ENCODE data around the gene SLAMF1. TPM values are rescaled to one million over a fixed set of nuclear protein-coding genes. Genes with fewer than 3 reads are reported as not detected.

Gene SLAMF1
- polyA plus RNA-seq, 3 donors = 0.13 to 0.65 TPM; not detected in 1

GRCh38 chr1:160658814-160659193, 12.0 kb upstream of the SLAMF1 start:
- Histone ChIP-seq H3K4me1 (ENCODE audit: control insufficient read depth in 1 of 2, insufficient read depth in 2 of 2, low read length in 2 of 2) (peaks cover 37 to 46% of the 10 kb centered on the region in 2 donors), H3K27ac (ENCODE audit: low read depth in 1 of 2, low read length in 2 of 2) (peak overlapping the region in 1 of 2 donors; percentile 63), H4K20me1 (ENCODE audit: insufficient read depth, low read length) (no peaks in the 10 kb centered on the region), H3K9ac (ENCODE audit: insufficient read depth, low read length, poor library complexity, severe bottlenecking) (no peak overlapping the region), H3K4me2 (replicated peaks; ENCODE audit: extremely low read depth, low read length, poor library complexity, severe bottlenecking) (no peak overlapping the region), H3K27me3 (ENCODE audit: control insufficient read depth in 2 of 2, insufficient read depth in 2 of 2, low read length in 2 of 2) (no peaks in the 10 kb centered on the region), H3K4me3 (replicated peaks in 1 of 3; ENCODE audit: low read depth in 2 of 3, low read length in 3 of 3) (no peak overlapping the region), H3K79me2 (ENCODE audit: insufficient read depth, low read length) (no peaks in the 10 kb centered on the region), H3K36me3 (replicated peaks in 1 of 2; ENCODE audit: control insufficient read depth in 1 of 2, insufficient read depth in 2 of 2, low read length in 2 of 2) (no peaks in the 10 kb centered on the region), H2AFZ (ENCODE audit: insufficient read depth, low read depth, low read length, poor library complexity, severe bottlenecking) (no peak overlapping the region), H3K9me3 (replicated peaks in 1 of 2; ENCODE audit: control insufficient read depth in 1 of 2, insufficient read depth in 1 of 2, low read length in 2 of 2) (no peaks in the 10 kb centered on the region)
- Mint-ChIP-seq H3K27ac (peak overlapping the region in 4 of 7 donors; percentile 44 to 87 (median 66)), H3K4me1 (peaks cover 49% of the 10 kb centered on the region), H3K9me3 (peaks cover 0 to 3% (median 0%) of the 10 kb centered on the region in 7 donors), H3K4me3 (no peak overlapping the region), H3K36me3 (peaks cover 0 to 5% of the 10 kb centered on the region in 2 donors), H3K27me3 (ENCODE audit: low read depth in 3 of 3) (no peaks in the 10 kb centered on the region)
- WGBS (ENCODE audit: insufficient coverage) = 90% methylated on average over 1 of the region's 2 CpGs
- intact Hi-C loops (cut with micrococcal nuclease) = loop anchor here in 1 of 2 donors (5.0 kb wide), 1 partner anchor 42 kb away; no protein-coding TSS in a partner anchor
- TF ChIP-seq CTCF (IDR thresholded peaks at IDR 0.05) = no peak
- no peak for DNase-seq

GRCh38 chr1:160658162-160658813, 11.4 kb upstream of the SLAMF1 start:
- Histone ChIP-seq H3K36me3 (replicated peaks in 1 of 2; ENCODE audit: control insufficient read depth in 1 of 2, insufficient read depth in 2 of 2, low read length in 2 of 2) (no peaks in the 10 kb centered on the region), H4K20me1 (ENCODE audit: insufficient read depth, low read length) (no peaks in the 10 kb centered on the region), H3K9me3 (replicated peaks in 1 of 2; ENCODE audit: control insufficient read depth in 1 of 2, insufficient read depth in 1 of 2, low read length in 2 of 2) (no peaks in the 10 kb centered on the region), H3K4me1 (ENCODE audit: control insufficient read depth in 1 of 2, insufficient read depth in 2 of 2, low read length in 2 of 2) (peaks cover 32 to 41% of the 10 kb centered on the region in 2 donors), H3K27me3 (ENCODE audit: control insufficient read depth in 2 of 2, insufficient read depth in 2 of 2, low read length in 2 of 2) (no peaks in the 10 kb centered on the region), H2AFZ (ENCODE audit: insufficient read depth, low read depth, low read length, poor library complexity, severe bottlenecking) (peak overlapping the region; percentile 39), H3K4me2 (replicated peaks; ENCODE audit: extremely low read depth, low read length, poor library complexity, severe bottlenecking) (peak overlapping the region; percentile 64), H3K9ac (ENCODE audit: insufficient read depth, low read length, poor library complexity, severe bottlenecking) (no peak overlapping the region), H3K4me3 (replicated peaks in 1 of 3; ENCODE audit: low read depth in 2 of 3, low read length in 3 of 3) (peak overlapping the region in 1 of 3 experiments; percentile 46), H3K79me2 (ENCODE audit: insufficient read depth, low read length) (no peaks in the 10 kb centered on the region), H3K27ac (ENCODE audit: low read depth in 1 of 2, low read length in 2 of 2) (peak overlapping the region; percentile 23 to 63)
- no peak overlapping the region for H3K4me3 Mint-ChIP-seq
- H3K9me3 Mint-ChIP-seq = peaks cover 0 to 3% (median 0%) of the 10 kb centered on the region in 7 donors
- intact Hi-C loops (cut with micrococcal nuclease) = loop anchor here in 1 of 2 donors (5.0 kb wide), 1 partner anchor 41 kb away; no protein-coding TSS in a partner anchor
- peaks cover 0 to 5% of the 10 kb centered on the region in 2 donors for H3K36me3 Mint-ChIP-seq
- WGBS (ENCODE audit: insufficient coverage) = 94% methylated on average over 5 of the region's 8 CpGs
- no peak for DNase-seq
- H3K4me1 Mint-ChIP-seq = peaks cover 44% of the 10 kb centered on the region
- no peak for TF ChIP-seq CTCF (IDR thresholded peaks at IDR 0.05)
- no peaks in the 10 kb centered on the region for H3K27me3 Mint-ChIP-seq (ENCODE audit: low read depth in 3 of 3)
- H3K27ac Mint-ChIP-seq = peak overlapping the region in 6 of 7 donors; percentile 44 to 87 (median 76)

Data from CD14-positive monocyte (primary cell).